OCI-LY7 (cell line): ENCODE measurements around the gene TAGLN. TPM values are rescaled to one million over a fixed set of nuclear protein-coding genes. Genes with fewer than 3 reads are reported as not detected.
A peak's percentile ranks its signal among the peaks of the same experiment; 100 is the strongest.
"Not testable (repeated sequence)": the region's sequence is repeated elsewhere in the genome, so short reads cannot be mapped to it uniquely, and the experiment has no call there.

ENCODE experiments used
- BruUV-seq: library from RNA; stranded (reverse); fragments of 400-500 nt; replicated peaks from 2 replicates; lab custom pipeline; 2021; lab: Mats Ljungman, UMichigan
- CTCF ChIA-PET: fragments of 300-600 bp; sonication (Branson Sonifier 250); formaldehyde crosslinking; loops from one replicate; lab custom pipeline; 2022; ENCODE audit warnings: antibody characterized with exemption; ENCODE audit not compliant: unreplicated experiment; lab: Charles Lee
- POLR2A ChIA-PET: fragments of 300-600 bp; sonication (Branson Sonifier 250); formaldehyde crosslinking; loops from one replicate; lab custom pipeline; 2022; ENCODE audit warnings: antibody characterized with exemption; lab: Charles Lee
- DNase-seq: peaks from one replicate; pipeline ENCODE4 v3.0.0-alpha.2; 2015; ENCODE audit warnings: low spot score
- H2AFZ ChIP-seq: fragments of 200-600 bp; sonication (generic), shearing (Covaris generic); 2 replicates; pipeline ENCODE4 v1.6.1; 2014; ENCODE audit warnings: mild to moderate bottlenecking, antibody characterized with exemption, low read length, moderate library complexity
- H3K27ac ChIP-seq: fragments of 200-600 bp; sonication (generic); 2 replicates; pipeline ENCODE4 v1.5.1; 2014; ENCODE audit warnings: mixed run types, low read depth, mild to moderate bottlenecking, moderate library complexity, low read length, inconsistent platforms; ENCODE audit not compliant: poor library complexity, severe bottlenecking
- H3K36me3 ChIP-seq: fragments of 200-600 bp; sonication (generic); 2 replicates; pipeline ENCODE4 v1.6.1; 2014; ENCODE audit warnings: mild to moderate bottlenecking, antibody characterized with exemption, low read length, moderate library complexity, mixed read lengths; ENCODE audit not compliant: insufficient read depth
- H3K4me1 ChIP-seq: fragments of 200-600 bp; sonication (generic); 2 replicates; pipeline ENCODE4 v1.5.1; 2014; ENCODE audit warnings: mild to moderate bottlenecking, low read length; ENCODE audit not compliant: insufficient read depth, poor library complexity, severe bottlenecking
- H3K4me2 ChIP-seq: fragments of 200-600 bp; sonication (generic); 2 replicates; pipeline ENCODE4 v1.6.1; 2014; ENCODE audit warnings: mild to moderate bottlenecking, low read length
- H3K4me3 ChIP-seq: fragments of 200-600 bp; sonication (generic); 2 replicates; pipeline ENCODE4 v1.5.1; 2014; ENCODE audit warnings: mild to moderate bottlenecking, low read depth, low read length; ENCODE audit not compliant: poor library complexity, severe bottlenecking
- H3K79me2 ChIP-seq: fragments of 200-600 bp; sonication (generic); 2 replicates; pipeline ENCODE4 v1.6.1; 2016; ENCODE audit warnings: low read depth, mild to moderate bottlenecking, low read length, moderate library complexity, mixed read lengths; ENCODE audit not compliant: insufficient read depth
- H3K9me2 ChIP-seq: fragments of 200-600 bp; sonication (generic); 2 replicates; pipeline ENCODE4 v1.6.1; 2016; ENCODE audit warnings: mild to moderate bottlenecking, low read length, mixed read lengths; ENCODE audit not compliant: insufficient read depth
- H3K9me3 ChIP-seq: fragments of 200-600 bp; sonication (generic); 2 replicates; pipeline ENCODE4 v1.6.1; 2014; ENCODE audit warnings: mild to moderate bottlenecking, mixed run types, low read length, mixed read lengths
- H4K20me1 ChIP-seq: fragments of 200-600 bp; sonication (generic); 2 replicates; pipeline ENCODE4 v1.6.1; 2014; ENCODE audit warnings: mild to moderate bottlenecking, antibody characterized with exemption, low read length, moderate library complexity, mixed read lengths; ENCODE audit not compliant: insufficient read depth
- CTCF ChIP-seq: fragments of 200-600 bp; sonication (generic); conservative IDR thresholded peaks from 2 replicates; pipeline ENCODE4 v1.5.1; 2014; ENCODE audit warnings: mild to moderate bottlenecking, antibody characterized with exemption, low read length, moderate library complexity, mixed read lengths
- EZH2phosphoT487 ChIP-seq: fragments of 200-600 bp; sonication (generic); IDR thresholded peaks from 2 replicates; pipeline ENCODE4 v1.6.1; 2018; ENCODE audit warnings: low read depth, borderline replicate concordance, mild to moderate bottlenecking, mixed run types, antibody characterized with exemption, low read length, moderate library complexity, mixed read lengths
- intact Hi-C: fragments of 100-400 bp; cut with micrococcal nuclease; formaldehyde crosslinking; loops from one replicate; pipeline ENCODE4 v1.10.0; 2022; ENCODE audit not compliant: unreplicated experiment
- total RNA-seq, 2 experiments: library from RNA; depleted of rRNA in 1 of 2; stranded (reverse); fragments of >200 nt in 1 of 2; shearing (Covaris generic) in 1 of 2; gene quantifications; 2 replicates each; pipeline ENCODE4 v1.2.3, GENCODE V29; 2014 to 2022

Gene TAGLN
- total RNA-seq, 2 experiments from 2014 or later: 5.4 to 7.4 TPM

GRCh38 chr11:117204283-117205080 lies 5.3 kb downstream of the TAGLN start:
- Histone ChIP-seq H3K36me3 (peaks cover 18% of the 10 kb centered on the region), H2AFZ (no peak overlapping the region), H3K4me1 (no peaks in the 10 kb centered on the region), H3K4me2 (no peak overlapping the region), H3K79me2 (no peaks in the 10 kb centered on the region), H3K9me2 (no peaks in the 10 kb centered on the region), H3K27ac (no peak overlapping the region), H4K20me1 (no peaks in the 10 kb centered on the region), H3K4me3 (no peak overlapping the region), H3K9me3 (no peaks in the 10 kb centered on the region)
- no peak for DNase-seq
- TF ChIP-seq CTCF (no peak), EZH2phosphoT487 (no peak)
- intact Hi-C loops: no loop called here
- BruUV-seq: no TSS peak
- ChIA-PET POLR2A (no interaction called here), CTCF (no interaction called here)

- no peaks in the 10 kb centered on the region for H3K9me3 ChIP-seq
- no peaks in the 10 kb centered on the region for H3K4me1 ChIP-seq
- intact Hi-C loops: no loop called here
- H3K27ac ChIP-seq: no peak overlapping the region
- H3K9me2 ChIP-seq: no peaks in the 10 kb centered on the region
- no peaks in the 10 kb centered on the region for H3K79me2 ChIP-seq
- peaks cover 23% of the 10 kb centered on the region for H3K36me3 ChIP-seq
- no peak for DNase-seq
- BruUV-seq: TSS peak; percentile 58
- TF ChIP-seq CTCF (no peak), EZH2phosphoT487 (no peak)
- H3K4me2 ChIP-seq: no peak overlapping the region
- ChIA-PET POLR2A (interaction anchor here (0.5 kb wide), 1 partner anchor 126 kb away, joined by 3 read pairs; no protein-coding TSS in a partner anchor), CTCF (no interaction called here)
- no peak overlapping the region for H2AFZ ChIP-seq
- no peaks in the 10 kb centered on the region for H4K20me1 ChIP-seq
- H3K4me3 ChIP-seq: no peak overlapping the region
Measured at GRCh38 chr11:117205211-117205818, 6.1 kb downstream of the TAGLN start.

DNA sequence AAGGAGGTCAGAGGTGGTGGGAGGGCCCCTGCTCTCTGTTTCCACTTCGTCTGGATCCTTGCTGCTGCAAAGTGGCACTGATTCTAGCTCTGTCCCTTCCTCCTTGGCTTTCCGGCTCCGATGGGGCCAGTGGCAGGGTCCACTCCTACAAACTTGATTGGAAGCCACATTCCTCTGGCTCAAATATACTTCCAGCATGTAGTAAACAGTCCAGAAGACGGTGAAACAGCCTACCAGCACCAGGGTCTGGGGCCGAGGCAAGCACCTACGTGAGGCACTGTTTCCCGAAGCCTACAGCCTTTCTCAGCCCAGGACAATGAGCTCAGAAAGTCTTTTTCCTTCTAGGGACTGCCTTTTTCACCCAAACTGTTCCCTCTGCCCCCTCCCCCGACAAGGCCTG lies 6.9 kb downstream of the TAGLN start:
- BruUV-seq, H3K9me3 ChIP-seq, H3K79me2 ChIP-seq, CTCF ChIA-PET, H2AFZ ChIP-seq, H3K9me2 ChIP-seq, H3K4me1 ChIP-seq, intact Hi-C loops, H4K20me1 ChIP-seq, H3K27ac ChIP-seq, H3K4me2 ChIP-seq, H3K4me3 ChIP-seq, DNase-seq: not testable (repeated sequence)
- H3K36me3 ChIP-seq: peaks cover 28% of the 10 kb centered on the region
- POLR2A ChIA-PET: interaction anchor here (0.5 kb wide), 1 partner anchor 125 kb away, joined by 3 read pairs; no protein-coding TSS in a partner anchor

DNA sequence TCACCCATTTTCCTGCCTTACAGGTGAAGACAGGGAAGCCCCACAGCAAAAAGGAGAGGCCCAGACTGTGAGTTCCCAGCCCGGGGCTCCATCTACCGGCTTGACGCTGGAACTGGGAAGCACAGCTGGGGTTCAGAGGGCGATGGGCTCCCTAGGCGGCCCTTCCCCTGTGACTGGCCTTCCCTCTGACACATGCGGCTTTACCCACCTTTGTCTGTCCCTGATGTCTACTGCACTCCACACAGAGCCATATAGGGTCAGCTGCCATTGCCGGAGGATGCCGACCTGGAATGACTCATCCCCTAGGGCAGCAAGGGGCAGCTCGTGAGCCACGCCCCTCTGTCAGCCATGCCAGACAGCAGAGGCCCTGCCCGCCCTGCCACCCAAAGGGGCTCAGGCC lies 7.7 kb downstream of the TAGLN start:
- H3K4me2 ChIP-seq, H2AFZ ChIP-seq, intact Hi-C loops, BruUV-seq, CTCF ChIA-PET, H3K27ac ChIP-seq, H3K4me1 ChIP-seq, H3K9me2 ChIP-seq, POLR2A ChIA-PET, H4K20me1 ChIP-seq, H3K9me3 ChIP-seq, H3K4me3 ChIP-seq, DNase-seq, H3K79me2 ChIP-seq: not testable (repeated sequence)
- H3K36me3 ChIP-seq: peaks cover 31% of the 10 kb centered on the region

GRCh38 chr11:117207481-117207880 lies 8.3 kb downstream of the TAGLN start:
- BruUV-seq, H3K4me1 ChIP-seq, intact Hi-C loops, H3K79me2 ChIP-seq, H4K20me1 ChIP-seq, DNase-seq, H3K9me3 ChIP-seq, H2AFZ ChIP-seq, POLR2A ChIA-PET, H3K27ac ChIP-seq, H3K4me3 ChIP-seq, H3K4me2 ChIP-seq, CTCF ChIA-PET, H3K9me2 ChIP-seq: not testable (repeated sequence)
- H3K36me3 ChIP-seq: peaks cover 34% of the 10 kb centered on the region
